ENCODE results near the gene SH2D4B. TPM values are rescaled to one million over a fixed set of nuclear protein-coding genes. Genes with fewer than 3 reads are reported as not detected.
A peak's percentile ranks its signal among the peaks of the same experiment; 100 is the strongest.

SH2D4B gene
- total and polyA plus RNA-seq, 2 of the 13 experiments (the other 11 are each of a cell fraction or from before 2014, with no cell fraction given): not detected

DNA sequence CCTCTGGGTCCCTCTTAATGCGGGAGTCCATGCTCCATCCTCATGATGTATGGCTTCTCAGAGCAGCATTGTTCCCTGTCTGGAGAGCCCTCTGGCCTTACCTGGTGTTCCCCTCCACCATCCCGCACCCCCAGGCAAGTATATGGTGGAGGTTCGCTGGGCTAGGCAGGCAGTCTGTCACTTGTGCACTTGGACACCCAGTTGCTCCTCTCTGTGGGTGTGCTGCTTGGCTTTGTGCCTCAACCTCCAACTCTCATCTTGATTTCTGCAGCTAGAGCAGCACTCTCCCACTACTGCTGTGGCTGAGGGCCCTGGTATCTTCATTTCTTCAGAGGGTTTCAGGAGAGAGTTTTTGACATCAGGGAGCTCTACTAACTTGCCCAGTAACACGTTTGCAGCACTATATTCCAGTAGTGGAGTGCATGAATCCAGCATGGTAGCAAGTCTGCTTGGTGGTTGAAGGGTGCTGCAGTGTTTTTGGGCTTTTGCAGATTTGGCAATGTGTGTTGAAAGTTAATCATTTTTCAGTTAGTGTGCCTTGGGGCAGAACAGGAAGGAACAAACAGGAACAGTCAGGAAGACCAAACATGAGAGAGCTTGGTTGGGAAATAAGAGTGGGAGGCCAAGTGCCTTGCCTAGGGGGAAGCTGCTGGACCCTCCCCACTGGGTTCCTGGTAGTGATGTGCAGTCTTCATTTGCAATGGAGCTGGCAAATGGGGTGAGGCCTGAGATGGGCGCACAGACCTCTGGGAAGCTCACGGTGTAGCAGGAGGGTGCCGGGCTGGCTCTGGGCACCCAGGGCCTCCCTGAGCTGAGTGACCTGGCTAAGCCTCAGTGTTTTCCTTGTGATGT, 46.2 kb upstream of the SH2D4B start (continued):
- TF ChIP-seq ISL2 (CRISPR knock-in tag; IDR thresholded peaks at IDR 0.05) (peak; percentile 74), ZFX (CRISPR knock-in tag; IDR thresholded peaks at IDR 0.05; ENCODE audit: low read depth) (peak; percentile 52; the same call in 1 of the 2 replicates), ZNF317 (CRISPR knock-in tag; IDR thresholded peaks at IDR 0.05) (no peak), CEBPG (CRISPR knock-in tag; IDR thresholded peaks at IDR 0.05) (peak; percentile 90), ZNF572 (CRISPR knock-in tag; IDR thresholded peaks at IDR 0.05) (no peak), TSC22D2 (CRISPR knock-in tag; IDR thresholded peaks at IDR 0.05; ENCODE audit: borderline replicate concordance) (no peak), ZNF616 (CRISPR knock-in tag; IDR thresholded peaks at IDR 0.05; ENCODE audit: low read depth) (no peak), ZFP36 (IDR thresholded peaks at IDR 0.05; ENCODE audit: borderline replicate concordance, low read depth, low read length, partially characterized antibody) (no peak), ZNF574 (CRISPR knock-in tag; IDR thresholded peaks at IDR 0.05) (peak; percentile 61; the same call in 1 of the 2 replicates), GATA4 (IDR thresholded peaks at IDR 0.05; ENCODE audit: borderline replicate concordance, low read depth) (peak; percentile 47; the same call in 1 of the 2 replicates), USF2 (IDR thresholded peaks at IDR 0.05; ENCODE audit: low read depth, low read length) (no peak), USF2 (CRISPR knock-in tag; IDR thresholded peaks at IDR 0.05; ENCODE audit: borderline replicate concordance) (no peak), NFE2L2 (IDR thresholded peaks at IDR 0.05; ENCODE audit: low read length) (no peak), ELF1 (CRISPR knock-in tag; IDR thresholded peaks at IDR 0.05) (peak; percentile 60), BRD4 (CRISPR knock-in tag; IDR thresholded peaks at IDR 0.05) (no peak), HOXA5 (CRISPR knock-in tag; IDR thresholded peaks at IDR 0.05) (no peak), ZNF292 (CRISPR knock-in tag; IDR thresholded peaks at IDR 0.05; ENCODE audit: borderline replicate concordance, low read depth) (peak; percentile 80; the same call in 1 of the 2 replicates), TFE3 (CRISPR knock-in tag; IDR thresholded peaks at IDR 0.05) (peak; percentile 76; the same call in 1 of the 2 replicates)
- TF ChIP-seq, protein P1, sequence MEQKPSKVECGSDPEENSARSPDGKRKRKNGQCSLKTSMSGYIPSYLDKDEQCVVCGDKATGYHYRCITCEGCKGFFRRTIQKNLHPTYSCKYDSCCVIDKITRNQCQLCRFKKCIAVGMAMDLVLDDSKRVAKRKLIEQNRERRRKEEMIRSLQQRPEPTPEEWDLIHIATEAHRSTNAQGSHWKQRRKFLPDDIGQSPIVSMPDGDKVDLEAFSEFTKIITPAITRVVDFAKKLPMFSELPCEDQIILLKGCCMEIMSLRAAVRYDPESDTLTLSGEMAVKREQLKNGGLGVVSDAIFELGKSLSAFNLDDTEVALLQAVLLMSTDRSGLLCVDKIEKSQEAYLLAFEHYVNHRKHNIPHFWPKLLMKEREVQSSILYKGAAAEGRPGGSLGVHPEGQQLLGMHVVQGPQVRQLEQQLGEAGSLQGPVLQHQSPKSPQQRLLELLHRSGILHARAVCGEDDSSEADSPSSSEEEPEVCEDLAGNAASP (CRISPR knock-in tag; IDR thresholded peaks at IDR 0.05; ENCODE audit: borderline replicate concordance): peak; percentile 54; the same call in 1 of the 2 replicates
- TF ChIP-seq, protein P2, sequence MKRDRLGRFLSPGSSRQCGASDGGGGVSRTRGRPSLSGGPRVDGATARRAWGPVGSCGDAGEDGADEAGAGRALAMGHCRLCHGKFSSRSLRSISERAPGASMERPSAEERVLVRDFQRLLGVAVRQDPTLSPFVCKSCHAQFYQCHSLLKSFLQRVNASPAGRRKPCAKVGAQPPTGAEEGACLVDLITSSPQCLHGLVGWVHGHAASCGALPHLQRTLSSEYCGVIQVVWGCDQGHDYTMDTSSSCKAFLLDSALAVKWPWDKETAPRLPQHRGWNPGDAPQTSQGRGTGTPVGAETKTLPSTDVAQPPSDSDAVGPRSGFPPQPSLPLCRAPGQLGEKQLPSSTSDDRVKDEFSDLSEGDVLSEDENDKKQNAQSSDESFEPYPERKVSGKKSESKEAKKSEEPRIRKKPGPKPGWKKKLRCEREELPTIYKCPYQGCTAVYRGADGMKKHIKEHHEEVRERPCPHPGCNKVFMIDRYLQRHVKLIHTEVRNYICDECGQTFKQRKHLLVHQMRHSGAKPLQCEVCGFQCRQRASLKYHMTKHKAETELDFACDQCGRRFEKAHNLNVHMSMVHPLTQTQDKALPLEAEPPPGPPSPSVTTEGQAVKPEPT (CRISPR knock-in tag; IDR thresholded peaks at IDR 0.05; ENCODE audit: low read depth): no peak

All from HepG2 (cell line).